HG03060 (cell line): ENCODE data around the gene DMD.
A peak's percentile ranks its signal among the peaks of the same experiment; 100 is the strongest.

ENCODE experiments used
- ATAC-seq: cut with Tn5 transposase; IDR thresholded peaks from one replicate; pipeline ENCODE4 v1.9.1; 2021; ENCODE audit warnings: low read depth, moderate number of reproducible peaks; ENCODE audit not compliant: unreplicated experiment

DMD gene

DNA sequence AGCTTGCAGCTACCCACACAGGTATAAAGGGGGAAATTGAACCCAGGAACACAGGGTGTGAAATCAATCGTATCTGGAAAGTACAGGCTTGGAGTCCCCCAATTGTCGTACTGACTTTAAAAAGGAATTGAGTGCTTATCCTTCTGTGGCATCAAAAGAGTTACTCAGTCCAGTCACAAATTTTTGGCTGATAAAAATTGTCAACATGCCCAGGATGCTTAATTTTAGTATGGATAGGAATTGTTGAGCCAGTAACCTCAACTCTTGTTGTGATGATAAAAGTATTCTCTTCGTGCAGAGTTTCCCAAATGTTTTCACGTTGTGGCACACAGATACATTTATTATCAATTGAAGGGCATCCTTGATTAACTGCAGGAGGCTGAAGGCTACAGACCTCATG is 2096.0 kb downstream of the DMD start:
- no peak for ATAC-seq

DNA sequence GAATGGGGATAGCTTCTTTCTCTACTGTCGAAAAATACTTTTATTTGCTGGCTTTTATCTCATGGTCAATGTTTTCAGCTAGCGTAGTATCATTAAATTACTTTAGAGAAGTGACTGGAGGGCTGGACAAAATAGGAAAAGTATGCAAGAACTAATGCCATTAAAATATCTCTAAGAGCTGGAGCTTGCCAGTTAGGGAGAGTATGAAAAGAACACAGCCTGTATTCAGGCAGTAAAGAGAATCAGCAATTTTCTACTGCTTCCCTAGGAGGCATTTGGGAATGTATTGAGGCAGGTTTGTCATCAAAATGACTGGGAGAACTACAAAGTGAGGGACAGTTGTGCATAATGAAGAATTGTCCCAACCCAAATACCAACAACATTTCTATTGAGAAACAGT is 2096.5 kb downstream of the DMD start:
- no peak for ATAC-seq

GRCh38 chrX:31112226-31112999 is 2098.9 kb downstream of the DMD start:
- ATAC-seq, result no peak

- ATAC-seq, result no peak
Measured at GRCh38 chrX:31110657-31111056, 2100.7 kb downstream of the DMD start.

GRCh38 chrX:31099536-31100090 is 2111.7 kb downstream of the DMD start:
- peak; percentile 68 for ATAC-seq

- ATAC-seq, result no peak
Measured at GRCh38 chrX:31098079-31098478, 2113.3 kb downstream of the DMD start.

DNA sequence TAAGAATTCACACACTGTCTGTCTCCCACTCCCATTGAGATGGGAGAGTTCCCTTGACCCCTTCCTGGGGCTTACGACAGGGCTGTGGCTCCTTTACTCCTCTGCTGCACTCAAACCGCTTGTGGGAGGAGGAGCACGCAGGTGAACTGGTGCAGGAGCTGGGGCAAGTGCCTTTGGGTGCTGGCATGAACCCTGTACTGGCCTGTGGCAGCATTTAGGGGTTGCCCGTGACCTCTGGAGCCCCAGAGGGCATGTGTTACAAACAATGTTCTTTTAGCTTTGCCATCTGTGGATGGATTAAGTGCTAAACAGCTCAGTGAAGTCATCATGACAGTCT is 2117.7 kb downstream of the DMD start:
- no peak for ATAC-seq

GRCh38 chrX:31092970-31093638 is 2118.2 kb downstream of the DMD start:
- ATAC-seq, result no peak

DNA sequence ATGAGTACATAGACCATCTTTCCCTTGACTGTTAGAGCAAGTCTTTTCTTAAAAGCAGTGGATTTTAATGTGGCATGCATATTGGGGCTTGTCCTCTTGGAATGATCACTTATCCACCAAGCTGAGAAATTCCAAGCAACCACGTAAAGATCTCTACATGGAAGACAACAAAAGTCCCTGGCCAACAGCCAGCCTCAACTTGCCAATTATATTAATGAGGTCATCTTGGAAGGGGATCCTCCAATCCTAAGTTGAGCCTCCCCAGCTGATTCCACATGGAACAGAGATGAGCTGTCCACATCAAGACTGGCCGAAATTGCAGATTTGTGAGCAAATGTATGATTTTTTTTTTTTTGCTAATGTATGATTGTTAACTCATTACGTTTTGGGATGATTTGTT is 2118.9 kb downstream of the DMD start:
- no peak for ATAC-seq

- no peak for ATAC-seq
Measured at GRCh38 chrX:31091819-31092218, 2119.5 kb downstream of the DMD start.

GRCh38 chrX:31074522-31074921 is 2136.8 kb downstream of the DMD start:
- ATAC-seq, result no peak

GRCh38 chrX:31071725-31072124 is 2139.6 kb downstream of the DMD start, which contains the start of gene FTHL17:
FTHL17 (minus strand) TSS chrX:31072041; CDS start chrX:31071953, 88 bp downstream.
- ATAC-seq, result no peak

DNA sequence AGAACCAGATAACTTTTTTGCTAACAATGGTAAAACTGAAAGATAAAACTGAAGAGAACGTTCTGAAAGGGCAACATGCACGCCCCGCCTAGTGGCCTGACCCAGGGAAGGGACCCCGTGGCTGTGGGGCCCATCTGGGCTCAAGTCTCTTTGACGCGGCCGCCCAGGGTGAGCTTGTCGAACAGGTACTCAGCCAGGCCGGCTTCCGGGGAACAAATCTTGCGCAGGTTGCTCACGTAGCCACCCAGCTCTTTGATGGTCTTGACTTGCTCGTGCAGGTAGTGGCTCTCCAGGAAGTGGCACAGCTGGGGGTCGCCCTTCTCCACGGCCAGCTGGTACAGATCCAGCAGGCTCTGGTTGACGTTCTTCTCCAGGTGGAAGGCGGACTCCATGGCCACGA is 2140.1 kb downstream of the DMD start:
- ATAC-seq, result no peak

DNA sequence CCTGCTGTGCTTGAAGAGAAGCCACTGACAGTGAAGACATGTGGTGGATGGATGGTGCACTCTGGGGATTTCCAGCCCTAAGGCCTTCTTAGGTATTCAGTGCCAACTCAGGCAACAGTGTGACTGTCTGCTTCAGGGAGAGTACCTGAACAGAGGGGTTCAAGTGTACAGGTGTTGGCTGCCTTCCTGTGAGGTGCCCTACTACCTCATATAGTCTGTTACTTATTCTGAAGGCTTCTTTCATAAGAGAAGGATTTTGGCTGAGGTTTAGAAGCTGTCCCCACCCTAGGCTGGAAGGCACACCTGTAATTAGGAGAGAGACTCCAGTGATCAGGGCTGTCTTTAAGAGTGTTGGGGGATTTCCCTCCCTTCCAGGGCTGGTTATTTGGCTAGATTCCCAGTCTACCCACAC is 2141.3 kb downstream of the DMD start:
- no peak for ATAC-seq
